GM12872 (cell line): ENCODE data around the gene CELSR1.

Experiments used
- TF ChIP-seq, protein P1 (sequence below): IDR thresholded peaks from 3 replicates; pipeline ENCODE4 v1.5.1; 2011; ENCODE audit warnings: low read depth, mild to moderate bottlenecking, low read length, moderate library complexity; ENCODE audit not compliant: insufficient read depth

The CELSR1 gene

DNA sequence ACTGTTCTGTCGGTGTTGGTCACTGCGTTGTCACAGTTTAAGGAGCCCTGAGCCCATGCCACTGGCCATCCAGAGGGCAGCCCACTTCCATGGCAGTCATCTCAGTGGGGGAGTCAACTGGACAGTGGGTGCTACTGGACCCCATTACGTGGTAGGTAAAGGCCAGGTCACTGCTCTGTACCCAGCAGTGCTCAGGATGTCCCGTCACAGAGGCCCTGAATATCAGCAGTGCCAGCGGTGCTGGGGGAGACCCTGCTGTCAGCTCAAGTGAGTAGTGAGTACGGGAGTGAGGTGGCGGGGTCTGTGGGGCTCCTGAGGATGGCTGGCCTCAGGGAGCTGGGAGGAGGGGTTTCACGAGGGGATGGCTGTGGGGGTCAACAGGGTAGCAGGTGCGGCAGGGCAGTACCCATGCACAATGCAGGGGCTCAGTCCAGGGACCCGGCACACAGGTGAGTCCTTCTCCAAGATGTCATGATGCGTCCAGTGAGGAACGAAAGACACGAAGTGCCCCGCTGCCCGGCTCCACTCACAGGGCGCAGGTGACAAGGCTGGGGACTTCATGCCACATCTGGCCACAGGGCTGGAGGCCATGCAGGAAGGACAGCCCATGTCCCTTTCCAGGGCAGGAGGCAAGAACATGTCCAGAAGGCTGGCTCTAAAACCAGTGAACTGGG, 27.9 kb downstream of the CELSR1 start:
- TF ChIP-seq, protein P1, sequence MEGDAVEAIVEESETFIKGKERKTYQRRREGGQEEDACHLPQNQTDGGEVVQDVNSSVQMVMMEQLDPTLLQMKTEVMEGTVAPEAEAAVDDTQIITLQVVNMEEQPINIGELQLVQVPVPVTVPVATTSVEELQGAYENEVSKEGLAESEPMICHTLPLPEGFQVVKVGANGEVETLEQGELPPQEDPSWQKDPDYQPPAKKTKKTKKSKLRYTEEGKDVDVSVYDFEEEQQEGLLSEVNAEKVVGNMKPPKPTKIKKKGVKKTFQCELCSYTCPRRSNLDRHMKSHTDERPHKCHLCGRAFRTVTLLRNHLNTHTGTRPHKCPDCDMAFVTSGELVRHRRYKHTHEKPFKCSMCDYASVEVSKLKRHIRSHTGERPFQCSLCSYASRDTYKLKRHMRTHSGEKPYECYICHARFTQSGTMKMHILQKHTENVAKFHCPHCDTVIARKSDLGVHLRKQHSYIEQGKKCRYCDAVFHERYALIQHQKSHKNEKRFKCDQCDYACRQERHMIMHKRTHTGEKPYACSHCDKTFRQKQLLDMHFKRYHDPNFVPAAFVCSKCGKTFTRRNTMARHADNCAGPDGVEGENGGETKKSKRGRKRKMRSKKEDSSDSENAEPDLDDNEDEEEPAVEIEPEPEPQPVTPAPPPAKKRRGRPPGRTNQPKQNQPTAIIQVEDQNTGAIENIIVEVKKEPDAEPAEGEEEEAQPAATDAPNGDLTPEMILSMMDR: no peak

DNA sequence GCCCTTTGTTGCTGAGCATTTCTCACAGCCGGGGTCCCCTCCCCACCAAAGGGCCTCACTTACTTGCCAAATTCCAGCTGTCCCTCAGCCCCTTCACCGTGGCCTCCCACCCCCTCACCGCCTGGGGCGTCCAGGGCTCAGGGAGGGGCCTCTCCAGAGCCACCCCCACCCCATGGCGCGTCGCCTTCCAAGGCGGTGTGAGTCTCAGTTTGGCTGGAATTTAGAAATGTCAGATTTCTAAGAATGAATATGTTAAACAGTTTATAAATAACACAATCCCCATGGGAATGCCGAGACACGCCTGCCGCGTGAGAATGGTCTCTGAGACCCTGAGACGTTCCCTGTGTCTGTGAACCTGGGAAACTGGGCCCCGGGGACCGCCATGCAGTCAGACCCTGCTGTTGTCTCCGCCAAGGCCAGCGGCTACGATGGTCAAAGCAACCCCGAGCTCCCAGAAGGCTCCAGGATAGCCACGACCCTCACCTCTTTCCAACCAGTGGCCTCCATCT, 28.9 kb downstream of the CELSR1 start:
- TF ChIP-seq, protein P1: no peak

DNA sequence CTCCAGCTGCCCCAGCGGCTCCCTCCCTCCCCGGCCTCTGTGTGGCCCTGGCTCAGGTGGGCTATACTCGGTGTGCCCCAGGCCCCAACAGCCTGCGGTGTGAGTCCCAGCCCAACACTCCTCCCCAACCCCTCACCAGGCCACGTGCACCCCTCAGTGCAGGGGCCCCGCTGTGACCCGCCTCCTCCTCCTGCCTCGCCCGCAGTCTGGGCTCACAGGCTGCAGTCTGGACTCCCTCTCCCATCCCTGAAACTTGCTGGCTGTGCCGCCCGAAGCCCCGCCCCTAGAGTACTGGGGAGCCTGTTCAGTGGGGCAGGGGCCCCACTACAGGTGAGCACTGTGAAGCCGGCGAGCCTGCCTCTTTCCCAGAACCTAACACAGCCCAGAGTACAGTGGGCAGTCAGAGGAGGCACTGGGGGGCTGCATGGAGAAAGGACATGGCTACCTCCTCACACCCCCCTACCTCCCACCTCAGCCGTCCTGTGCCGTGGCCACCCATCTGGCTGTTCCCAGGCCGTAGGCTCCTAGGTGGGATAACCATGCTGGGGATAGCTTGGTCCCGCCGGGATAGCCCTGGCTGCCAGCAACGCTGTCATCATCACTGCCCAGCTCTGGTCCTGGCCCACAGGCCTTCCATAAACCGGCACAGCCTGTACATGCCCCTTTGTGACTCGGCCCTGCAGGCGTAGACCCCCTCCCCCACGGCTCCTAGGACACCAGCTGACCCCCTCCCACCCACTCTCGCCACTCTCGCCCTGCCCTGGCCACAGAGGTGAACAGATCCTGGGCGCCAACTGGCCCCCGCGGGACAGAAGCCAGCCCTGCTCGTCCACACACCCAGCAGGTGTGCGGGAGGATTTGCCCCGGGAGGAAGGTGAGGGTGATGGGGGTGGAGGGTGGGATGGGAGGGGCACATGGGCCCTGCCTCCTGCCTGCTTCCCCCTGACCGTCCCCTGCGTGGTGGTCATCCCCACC, 29.7 kb downstream of the CELSR1 start:
- TF ChIP-seq, protein P1: no peak

DNA sequence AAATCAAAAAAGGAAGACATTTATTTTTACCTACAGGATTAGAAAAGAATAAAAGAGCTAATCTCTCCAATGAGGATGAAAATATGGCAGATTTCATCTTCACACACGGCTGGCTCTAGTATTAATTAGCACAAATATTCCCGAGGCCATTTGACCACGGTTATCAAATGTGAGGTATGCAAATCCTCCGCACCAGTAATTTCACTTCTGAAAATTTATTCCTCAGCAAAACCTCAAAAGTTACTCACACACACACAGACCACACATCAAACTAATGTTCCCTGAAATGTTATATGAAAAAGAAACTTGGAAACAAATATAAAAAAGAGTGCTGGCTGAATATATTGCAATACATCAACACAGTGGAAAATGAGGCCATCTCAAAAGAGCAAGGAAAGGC, 32.8 kb downstream of the CELSR1 start:
- TF ChIP-seq, protein P1: no peak

DNA sequence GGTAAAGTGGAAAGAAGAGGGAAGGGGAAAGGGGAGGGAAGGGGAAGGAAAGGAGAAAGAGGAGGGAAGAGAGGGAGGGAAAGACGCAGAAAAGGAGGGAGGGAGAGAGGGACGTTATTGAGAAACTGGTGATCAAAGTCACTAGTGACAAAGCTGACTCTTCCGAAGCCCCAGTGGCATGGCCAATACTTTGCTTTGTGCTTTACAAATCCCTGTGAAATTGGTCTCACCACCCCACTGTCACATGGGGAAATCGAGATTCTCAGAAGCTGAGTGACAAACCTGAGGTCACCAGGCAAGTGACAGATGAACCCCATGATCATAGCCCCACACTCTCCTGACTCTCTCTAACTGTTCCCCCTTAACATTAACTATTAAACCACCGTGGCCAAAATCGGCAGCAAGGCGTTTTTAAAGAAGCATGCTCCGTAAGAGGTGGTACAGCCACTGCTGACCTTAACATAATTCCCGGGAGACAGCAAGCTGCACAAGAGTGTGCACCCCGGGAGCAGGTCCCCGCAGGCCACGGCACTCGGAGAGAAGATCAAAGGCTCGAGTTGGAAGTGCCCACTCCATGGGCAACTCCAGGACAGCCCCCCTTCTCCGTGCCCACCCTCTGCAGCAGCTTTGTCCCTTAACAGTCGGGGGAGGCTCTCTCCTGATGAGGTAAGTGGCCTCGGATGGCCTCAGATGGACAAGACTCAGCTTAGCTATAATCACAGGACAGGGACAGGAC, 34.8 kb downstream of the CELSR1 start:
- TF ChIP-seq, protein P1: no peak

DNA sequence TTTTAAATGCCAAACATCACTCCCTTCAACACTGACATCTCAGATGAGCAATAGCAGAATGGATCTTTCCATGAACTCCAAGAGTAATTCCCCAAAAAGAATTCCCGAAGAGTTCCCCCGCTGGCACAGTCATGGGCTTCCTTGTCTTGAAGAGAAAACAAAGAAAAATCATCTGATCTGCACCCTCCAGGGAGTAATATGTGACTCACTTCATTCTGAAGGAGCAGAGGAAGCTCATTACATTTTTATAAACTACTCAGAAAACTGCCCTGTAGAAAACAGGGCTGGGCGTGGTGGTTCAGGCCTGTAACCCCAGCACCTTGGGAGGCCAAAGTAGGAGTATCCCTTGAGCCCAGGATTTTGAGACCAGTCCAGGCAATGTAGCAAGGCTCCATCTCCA, 35.7 kb downstream of the CELSR1 start:
- TF ChIP-seq, protein P1: no peak

DNA sequence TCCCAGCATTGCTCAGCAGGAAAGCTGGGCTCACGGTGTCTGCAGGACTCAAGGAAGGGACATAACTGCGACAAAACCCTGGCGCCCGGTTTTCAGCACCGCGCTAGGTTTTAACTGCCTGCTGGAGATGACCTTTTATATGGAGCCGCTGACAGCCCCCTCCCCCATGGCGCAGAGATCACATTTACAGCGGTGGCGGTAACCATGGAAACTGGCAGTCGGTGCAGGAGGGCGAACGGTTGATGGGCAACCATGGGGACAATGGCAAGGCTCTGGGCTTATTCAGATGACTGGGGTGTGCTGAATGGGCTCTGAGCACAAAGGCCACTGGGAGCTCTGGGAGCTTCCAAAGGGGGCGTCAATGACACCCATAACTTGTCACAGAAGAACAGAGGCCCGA, 37.2 kb downstream of the CELSR1 start:
- TF ChIP-seq, protein P1: no peak
